GM21737 (cell line): ENCODE data around the gene SLC35A2.
"Not testable (repeated sequence)": the region's sequence is repeated elsewhere in the genome, so short reads cannot be mapped to it uniquely, and the experiment has no call there.

Experiments
- ATAC-seq: cut with Tn5 transposase; IDR thresholded peaks from one replicate; pipeline ENCODE4 v1.9.1; 2021; ENCODE audit warnings: mild to moderate bottlenecking, moderate library complexity; ENCODE audit not compliant: unreplicated experiment

Gene SLC35A2

DNA sequence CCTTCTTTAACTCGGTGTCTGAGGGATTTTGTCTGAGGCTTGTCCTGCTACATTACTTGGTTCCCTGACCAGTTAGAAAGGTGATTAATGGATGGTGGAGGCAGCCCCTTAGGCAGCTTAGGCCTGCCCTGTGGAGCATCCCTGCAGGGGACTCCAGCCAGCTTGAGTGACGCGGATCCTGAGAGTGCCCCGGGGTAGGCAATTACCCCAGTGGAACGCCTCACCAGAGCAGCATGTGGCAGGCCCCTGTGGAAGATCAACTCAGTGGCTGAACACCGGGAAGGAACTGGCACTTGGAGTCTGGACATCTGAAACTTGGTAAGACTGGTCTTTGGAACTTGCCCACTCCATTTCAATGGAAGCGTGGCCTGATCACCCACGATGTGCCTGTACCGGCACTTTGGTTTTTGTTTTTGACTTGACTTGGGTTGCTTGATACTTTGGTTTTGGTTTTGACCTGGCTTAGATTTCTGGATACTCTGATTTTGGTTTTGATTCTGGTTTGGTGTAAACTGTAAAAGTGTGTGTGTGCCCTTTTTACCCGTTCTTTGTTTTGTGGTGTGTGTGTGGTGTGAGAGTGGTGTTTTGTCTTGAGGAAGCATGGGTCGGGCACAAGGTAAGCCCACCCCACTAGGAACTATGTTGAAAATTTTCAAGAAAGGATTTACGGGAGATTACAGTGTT, 57.2 kb downstream of the SLC35A2 start:
- ATAC-seq: not testable (repeated sequence)

DNA sequence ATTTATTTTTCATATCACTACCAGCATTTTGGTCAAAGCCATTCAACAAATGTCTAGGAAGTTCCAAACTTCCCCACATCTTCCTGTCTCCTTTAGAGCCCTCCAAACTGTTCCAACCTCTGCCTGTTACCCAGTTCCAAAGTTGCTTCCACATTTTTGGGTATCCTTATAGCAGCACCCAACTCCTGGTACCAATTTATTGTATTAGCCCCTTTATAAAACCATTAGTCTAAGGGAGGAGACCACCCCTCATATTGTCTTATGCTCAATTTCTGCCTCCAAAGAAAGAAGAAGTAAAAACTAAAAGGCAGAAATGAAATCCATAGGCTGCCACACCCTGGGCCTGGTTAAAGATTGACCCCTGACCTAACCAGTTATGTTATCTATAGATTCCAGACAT, 58.0 kb downstream of the SLC35A2 start:
- not testable (repeated sequence) for ATAC-seq
